IMR-90 (cell line): ENCODE measurements around the gene SLC22A4. TPM values are rescaled to one million over a fixed set of nuclear protein-coding genes. Genes with fewer than 3 reads are reported as not detected.
A peak's percentile ranks its signal among the peaks of the same experiment; 100 is the strongest.

ENCODE experiments used
- ATAC-seq: fragments of 200-7000 bp; cut with Tn5 transposase; 2 replicates; pipeline ENCODE4 v1.9.1; 2020; ENCODE audit warnings: low read depth, mild to moderate bottlenecking, moderate library complexity
- BruUV-seq: library from RNA; stranded (reverse); fragments of 400-500 nt; replicated peaks from 2 replicates; lab custom pipeline; 2021; lab: Mats Ljungman, UMichigan
- CTCF ChIA-PET: fragments of 300-600 bp; formaldehyde crosslinking; extraction: SDS; loops from one replicate; lab custom pipeline; 2021; ENCODE audit warnings: antibody characterized with exemption; lab: Yijun Ruan, JAX
- POLR2A ChIA-PET: fragments of 300-600 bp; sonication (Branson Sonifier 250); formaldehyde crosslinking; loops from one replicate; lab custom pipeline; 2022; ENCODE audit warnings: antibody characterized with exemption; ENCODE audit not compliant: unreplicated experiment; lab: Charles Lee
- DNase-seq: peaks from one replicate; pipeline ENCODE4 v3.0.0; 2013
- H2AFZ ChIP-seq: replicated peaks from 2 replicates; pipeline ENCODE3; 2013; ENCODE audit warnings: low read length, mild to moderate bottlenecking; ENCODE audit not compliant: poor library complexity
- H2AK5ac ChIP-seq: 2 replicates; pipeline ENCODE4 v1.6.1; 2013; ENCODE audit warnings: low read depth, low read length, inconsistent platforms
- H2AK9ac ChIP-seq: replicated peaks from 2 replicates; pipeline ENCODE3; 2013; ENCODE audit warnings: mild to moderate bottlenecking, low read depth, low read length, moderate library complexity; ENCODE audit not compliant: poor library complexity
- H2BK120ac ChIP-seq: 2 replicates; pipeline ENCODE4 v1.6.1; 2013; ENCODE audit warnings: low read depth, low read length, inconsistent platforms
- H2BK15ac ChIP-seq: 3 replicates; pipeline ENCODE4 v1.6.1; 2013; ENCODE audit warnings: low read depth, low read length, inconsistent platforms
- H2BK20ac ChIP-seq: 2 replicates; pipeline ENCODE4 v1.6.1; 2013; ENCODE audit warnings: low read depth, mild to moderate bottlenecking, inconsistent platforms, low read length, moderate library complexity
- H2BK5ac ChIP-seq: 2 replicates; pipeline ENCODE4 v1.6.1; 2013; ENCODE audit warnings: mild to moderate bottlenecking, low read depth, low read length, inconsistent platforms; ENCODE audit not compliant: poor library complexity, severe bottlenecking
- H3K14ac ChIP-seq: replicated peaks from 2 replicates; pipeline ENCODE4 v1.6.1; 2013; ENCODE audit warnings: low read depth, low read length, inconsistent platforms
- H3K18ac ChIP-seq: 2 replicates; pipeline ENCODE4 v1.6.1; 2013; ENCODE audit warnings: low read depth, low read length, control low read depth
- H3K23ac ChIP-seq: 2 replicates; pipeline ENCODE4 v1.6.1; 2013; ENCODE audit warnings: low read depth, low read length, inconsistent platforms
- H3K27ac ChIP-seq: 2 replicates; pipeline ENCODE4 v1.5.1; 2013; ENCODE audit warnings: mild to moderate bottlenecking, control low read depth, low read length; ENCODE audit not compliant: insufficient read depth
- H3K27me3 ChIP-seq: 2 replicates; pipeline ENCODE4 v1.6.1; 2013; ENCODE audit warnings: low read length; ENCODE audit not compliant: control insufficient read depth, insufficient read depth
- H3K36me3 ChIP-seq: 2 replicates; pipeline ENCODE4 v1.6.1; 2013; ENCODE audit warnings: low read length, mixed read lengths; ENCODE audit not compliant: control insufficient read depth, insufficient read depth
- H3K4ac ChIP-seq: 2 replicates; pipeline ENCODE4 v1.6.1; 2013; ENCODE audit warnings: low read depth, low read length, inconsistent platforms
- H3K4me1 ChIP-seq: 2 replicates; pipeline ENCODE4 v1.6.1; 2013; ENCODE audit warnings: low read length, mixed read lengths; ENCODE audit not compliant: control insufficient read depth, insufficient read depth
- H3K4me2 ChIP-seq: 2 replicates; pipeline ENCODE4 v1.6.1; 2013; ENCODE audit warnings: low read depth, mild to moderate bottlenecking, control low read depth, low read length, moderate library complexity
- H3K4me3 ChIP-seq: 2 replicates; pipeline ENCODE4 v1.5.1; 2013; ENCODE audit warnings: low read depth, mild to moderate bottlenecking, control low read depth, low read length, moderate library complexity; ENCODE audit not compliant: insufficient read depth
- H3K56ac ChIP-seq: 2 replicates; pipeline ENCODE4 v1.6.1; 2013; ENCODE audit warnings: low read length, inconsistent platforms; ENCODE audit not compliant: insufficient read depth; ENCODE audit errors: extremely low read depth
- H3K79me1 ChIP-seq, 2 experiments: 2 replicates each; pipeline ENCODE4 v1.6.1; 2013; ENCODE audit warnings: low read length in 2 of 2, inconsistent platforms in 1 of 2, low read depth in 1 of 2
- H3K9ac ChIP-seq: 2 replicates; pipeline ENCODE4 v1.6.1; 2013; ENCODE audit warnings: low read depth, low read length, control low read depth
- H3K9me1 ChIP-seq: 2 replicates; pipeline ENCODE4 v1.6.1; 2013; ENCODE audit warnings: low read length, inconsistent platforms; ENCODE audit not compliant: insufficient read depth
- H3K9me3 ChIP-seq: 2 replicates; pipeline ENCODE4 v1.6.1; 2013; ENCODE audit warnings: low read length; ENCODE audit not compliant: control insufficient read depth, insufficient read depth
- H4K20me1 ChIP-seq: 2 replicates; pipeline ENCODE4 v1.6.1; 2013; ENCODE audit warnings: low read length, inconsistent platforms; ENCODE audit not compliant: insufficient read depth
- H4K5ac ChIP-seq: 2 replicates; pipeline ENCODE4 v1.6.1; 2013; ENCODE audit warnings: mild to moderate bottlenecking, low read depth, low read length, control low read depth
- H4K8ac ChIP-seq, 2 experiments: 2 replicates each; pipeline ENCODE4 v1.6.1; 2013; ENCODE audit warnings: low read depth in 2 of 2, low read length in 2 of 2, control low read depth in 1 of 2, inconsistent platforms in 1 of 2
- H4K91ac ChIP-seq: 2 replicates; pipeline ENCODE4 v1.6.1; 2013; ENCODE audit warnings: low read depth, low read length, inconsistent platforms; ENCODE audit not compliant: insufficient read depth
- BHLHE40 ChIP-seq: fragments of 150-350 bp; IDR thresholded peaks from 2 replicates; pipeline ENCODE4 v1.6.1; 2016; ENCODE audit warnings: mild to moderate bottlenecking, low read depth, low read length
- CHD1 ChIP-seq: IDR thresholded peaks from 2 replicates; pipeline ENCODE4 v1.6.1; 2012; ENCODE audit warnings: low read depth, low read length, improper control_type of control experiment
- FOS ChIP-seq: fragments of 150-350 bp; IDR thresholded peaks from 2 replicates; pipeline ENCODE4 v1.6.1; 2016; ENCODE audit warnings: low read depth, low read length
- MAZ ChIP-seq: IDR thresholded peaks from 2 replicates; pipeline ENCODE4 v1.6.1; 2012; ENCODE audit warnings: low read depth, mild to moderate bottlenecking, low read length, improper control_type of control experiment, moderate library complexity, borderline replicate concordance
- MXI1 ChIP-seq: IDR thresholded peaks from 2 replicates; pipeline ENCODE4 v1.6.1; 2012; ENCODE audit warnings: low read depth, mild to moderate bottlenecking, low read length, moderate library complexity, borderline replicate concordance
- POLR2A ChIP-seq: IDR thresholded peaks from 2 replicates; pipeline ENCODE4 v1.6.1; 2012; ENCODE audit warnings: mild to moderate bottlenecking, low read depth, low read length
- RCOR1 ChIP-seq: IDR thresholded peaks from 2 replicates; pipeline ENCODE4 v1.6.1; 2012; ENCODE audit warnings: mild to moderate bottlenecking, low read length, improper control_type of control experiment; ENCODE audit not compliant: insufficient replicate concordance
- RFX5 ChIP-seq: IDR thresholded peaks from 2 replicates; pipeline ENCODE4 v1.8.0; 2012; ENCODE audit warnings: low read depth, mild to moderate bottlenecking, low read length, moderate library complexity
- WGBS, 2 experiments: methylation state at CpG; one replicate each; pipeline versions ENCODE4 v1.1.5 to v1.1.7; 2013; ENCODE audit warnings: missing lambda C conversion rate in 2 of 2; ENCODE audit not compliant: insufficient read length in 1 of 2; ENCODE audit errors: extremely low coverage in 2 of 2; 5-methylcytosine and 5-hydroxymethylcytosine counted together
- dilution Hi-C: fragments of 300-500 bp; cut with HindIII; formaldehyde crosslinking; loops from one replicate; pipeline ENCODE4 v1.14.3; 2018; ENCODE audit warnings: low sequenced_read_pairs; ENCODE audit not compliant: unreplicated experiment
- in situ Hi-C: fragments of 300-500 bp; cut with MboI; formaldehyde crosslinking; loops from 3 replicates; pipeline ENCODE4 v1.14.3; 2019; ENCODE audit warnings: low sequenced_read_pairs, inconsistent platforms, mixed read lengths
- intact Hi-C: fragments of 100-400 bp; cut with micrococcal nuclease; formaldehyde crosslinking; loops from 2 replicates; pipeline ENCODE4 v1.10.0; 2022
- polyA plus RNA-seq, 3 experiments: library from polyadenylated mRNA; depleted of rRNA; stranded (reverse); fragments of >200 nt; gene quantifications; 2 replicates each; pipeline ENCODE4 v1.2.3, GENCODE V29; 2012; ENCODE audit warnings: low replicate concordance in 1 of 3
- total RNA-seq: library from RNA; depleted of rRNA; stranded (reverse); fragments of >200 nt; gene quantifications from 2 replicates; pipeline ENCODE4 v1.2.3, GENCODE V29; 2012

The SLC22A4 gene
- total and polyA plus RNA-seq, 2 of the 4 experiments (the other 2 are of a cell fraction) = 2.6 to 3.2 TPM

- no peak overlapping the region for H3K56ac ChIP-seq
- peaks cover 6% of the 10 kb centered on the region for H3K9me1 ChIP-seq
- no peak overlapping the region for H4K5ac ChIP-seq
- peaks cover 0 to 4% of the 10 kb centered on the region in 2 experiments; a peak in 1 of 4 replicates for H3K79me1 ChIP-seq
- no peak for TF ChIP-seq RFX5
- TF ChIP-seq RCOR1 = no peak
- TF ChIP-seq MAZ = no peak
- no peak for TF ChIP-seq FOS
- no peak for TF ChIP-seq BHLHE40
- TF ChIP-seq POLR2A = no peak
- TF ChIP-seq MXI1 = no peak
- no peak for TF ChIP-seq CHD1
- H2AFZ ChIP-seq = peak overlapping the region; percentile 65
- no peak overlapping the region for H3K4me2 ChIP-seq
- no peaks in the 10 kb centered on the region for H3K36me3 ChIP-seq
- dilution Hi-C loops = no loop called here
- 82% methylated on average over 3 of the region's 6 CpGs; no CpG with 5 or more reads in 1 of the 2 experiments for WGBS, 2 experiments
- H2BK120ac ChIP-seq = no peak overlapping the region
- no peak overlapping the region for H3K14ac ChIP-seq
- no peak overlapping the region for H2BK5ac ChIP-seq
- H3K4me3 ChIP-seq = no peak overlapping the region
- no peak overlapping the region for H2BK20ac ChIP-seq
- ChIA-PET POLR2A (no interaction called here), CTCF (no interaction called here)
- in situ Hi-C loops = loop anchor here (10.0 kb wide), 1 partner anchor 300 kb away; the partner anchor contains the start of gene IL3
- no peaks in the 10 kb centered on the region for H3K9me3 ChIP-seq
- no peaks in the 10 kb centered on the region for H4K20me1 ChIP-seq
- H3K27ac ChIP-seq = no peak overlapping the region
- DNase-seq = peak; percentile 74
- H3K4ac ChIP-seq = no peak overlapping the region
- intact Hi-C loops = loop anchor here (2.0 to 5.0 kb wide), 3 partner anchors 70 to 183 kb away; partner anchors contain the start of gene SLC22A4
- no TSS peak for BruUV-seq
- H3K23ac ChIP-seq = no peak overlapping the region
- H3K27me3 ChIP-seq = no peaks in the 10 kb centered on the region
- no peak overlapping the region for H3K18ac ChIP-seq
- no peak overlapping the region for H2AK9ac ChIP-seq
- H4K91ac ChIP-seq = no peak overlapping the region
- no peak overlapping the region for H2AK5ac ChIP-seq
- H3K4me1 ChIP-seq = peaks cover 8% of the 10 kb centered on the region
- H2BK15ac ChIP-seq = no peak overlapping the region
- H3K9ac ChIP-seq = no peak overlapping the region
- peak; percentile 15 for ATAC-seq
- 0 out of 4 replicates have a peak overlapping the region, but pooled peaks of 1 of the 2 experiments have one; percentile 9 for H4K8ac ChIP-seq
Observed at GRCh38 chr5:132365213-132365612, 71.0 kb downstream of the SLC22A4 start.
